Coronary artery (tissue), 2 donors: ENCODE measurements around the gene OVOL2.

Source experiments
- DNase-seq: peaks from one replicate; pipeline ENCODE4 v3.0.0-alpha.2; 2017; ENCODE audit warnings: low spot score
- H3K27ac ChIP-seq, 2 donors: fragments of 200-600 bp; sonication (generic); one replicate each; pipeline ENCODE4 v1.5.1; 2016 to 2019
- H3K4me3 ChIP-seq: fragments of 200-600 bp; sonication (generic); 2 replicates; pipeline ENCODE4 v1.5.1; 2016; ENCODE audit warnings: mild to moderate bottlenecking, moderate library complexity
- CTCF ChIP-seq: fragments of 200-600 bp; sonication (generic); IDR thresholded peaks from one replicate; pipeline ENCODE4 v1.5.1; 2019; ENCODE audit warnings: antibody characterized with exemption

Gene OVOL2

GRCh38 chr20:18005170-18005989 is 52.3 kb downstream of the OVOL2 start:
- Histone ChIP-seq H3K4me3 (no peak overlapping the region), H3K27ac (no peak overlapping the region)
- no peak for DNase-seq
- no peak for TF ChIP-seq CTCF

- no peak for TF ChIP-seq CTCF
- no peak for DNase-seq
- no peak overlapping the region for H3K27ac ChIP-seq
- no peak overlapping the region for H3K4me3 ChIP-seq
Observed at GRCh38 chr20:18004384-18005031, 53.2 kb downstream of the OVOL2 start.

- Histone ChIP-seq H3K4me3 (no peak overlapping the region), H3K27ac (no peak overlapping the region)
- TF ChIP-seq CTCF, result no peak
- no peak for DNase-seq
Observed at GRCh38 chr20:18003897-18004296, 53.8 kb downstream of the OVOL2 start.

GRCh38 chr20:18001131-18001921 is 56.4 kb downstream of the OVOL2 start:
- no peak for TF ChIP-seq CTCF
- Histone ChIP-seq H3K4me3 (no peak overlapping the region), H3K27ac (no peak overlapping the region)
- DNase-seq, result peak; percentile 78

- Histone ChIP-seq H3K27ac (no peak overlapping the region), H3K4me3 (no peak overlapping the region)
- DNase-seq, result no peak
- TF ChIP-seq CTCF, result no peak
Observed at GRCh38 chr20:17999566-17999965, 58.1 kb downstream of the OVOL2 start.

GRCh38 chr20:17998446-17998845 is 59.3 kb downstream of the OVOL2 start:
- DNase-seq, result no peak

More at GRCh38 chr20:17998446-17998845, 59.3 kb downstream of the OVOL2 start:
- no peak overlapping the region for H3K4me3 ChIP-seq
- no peak for TF ChIP-seq CTCF
- H3K27ac ChIP-seq, result no peak overlapping the region
